GM23248 (cell line): ENCODE data around the gene SLX4IP.

Experiments used
- EZH2 ChIP-seq: fragments of 200-600 bp; sonication (generic); IDR thresholded peaks from 2 replicates; pipeline ENCODE4 v1.6.1; 2018; ENCODE audit warnings: antibody characterized with exemption, mild to moderate bottlenecking; ENCODE audit not compliant: insufficient read depth, poor library complexity, severe bottlenecking
- EZH2phosphoT487 ChIP-seq: fragments of 200-600 bp; sonication (generic); IDR thresholded peaks from 2 replicates; pipeline ENCODE4 v1.6.1; 2018; ENCODE audit warnings: antibody characterized with exemption, moderate library complexity, mild to moderate bottlenecking, low read depth; ENCODE audit not compliant: insufficient read depth

- TF ChIP-seq EZH2, result no peak
- no peak for TF ChIP-seq EZH2phosphoT487
Measured at GRCh38 chr20:10487142-10488136, 52.3 kb downstream of the SLX4IP start.
